A549 treated with AZD2906 at 1 μM for 4 hours (cell line): ENCODE data around the gene PAQR6. TPM values are rescaled to one million over a fixed set of nuclear protein-coding genes. Genes with fewer than 3 reads are reported as not detected.

Experiments
- total RNA-seq: library from RNA; stranded (reverse); fragments of 200-300 nt; extraction: Qiagen RNA extraction; gene quantifications from 5 replicates; pipeline ENCODE4 v1.2.3, GENCODE V29; 2022

PAQR6 gene, protein sequence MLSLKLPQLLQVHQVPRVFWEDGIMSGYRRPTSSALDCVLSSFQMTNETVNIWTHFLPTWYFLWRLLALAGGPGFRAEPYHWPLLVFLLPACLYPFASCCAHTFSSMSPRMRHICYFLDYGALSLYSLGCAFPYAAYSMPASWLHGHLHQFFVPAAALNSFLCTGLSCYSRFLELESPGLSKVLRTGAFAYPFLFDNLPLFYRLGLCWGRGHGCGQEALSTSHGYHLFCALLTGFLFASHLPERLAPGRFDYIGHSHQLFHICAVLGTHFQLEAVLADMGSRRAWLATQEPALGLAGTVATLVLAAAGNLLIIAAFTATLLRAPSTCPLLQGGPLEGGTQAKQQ
- total RNA-seq: 1.9 to 4.6 TPM (median 4.2 TPM) in 5 replicates

DNA sequence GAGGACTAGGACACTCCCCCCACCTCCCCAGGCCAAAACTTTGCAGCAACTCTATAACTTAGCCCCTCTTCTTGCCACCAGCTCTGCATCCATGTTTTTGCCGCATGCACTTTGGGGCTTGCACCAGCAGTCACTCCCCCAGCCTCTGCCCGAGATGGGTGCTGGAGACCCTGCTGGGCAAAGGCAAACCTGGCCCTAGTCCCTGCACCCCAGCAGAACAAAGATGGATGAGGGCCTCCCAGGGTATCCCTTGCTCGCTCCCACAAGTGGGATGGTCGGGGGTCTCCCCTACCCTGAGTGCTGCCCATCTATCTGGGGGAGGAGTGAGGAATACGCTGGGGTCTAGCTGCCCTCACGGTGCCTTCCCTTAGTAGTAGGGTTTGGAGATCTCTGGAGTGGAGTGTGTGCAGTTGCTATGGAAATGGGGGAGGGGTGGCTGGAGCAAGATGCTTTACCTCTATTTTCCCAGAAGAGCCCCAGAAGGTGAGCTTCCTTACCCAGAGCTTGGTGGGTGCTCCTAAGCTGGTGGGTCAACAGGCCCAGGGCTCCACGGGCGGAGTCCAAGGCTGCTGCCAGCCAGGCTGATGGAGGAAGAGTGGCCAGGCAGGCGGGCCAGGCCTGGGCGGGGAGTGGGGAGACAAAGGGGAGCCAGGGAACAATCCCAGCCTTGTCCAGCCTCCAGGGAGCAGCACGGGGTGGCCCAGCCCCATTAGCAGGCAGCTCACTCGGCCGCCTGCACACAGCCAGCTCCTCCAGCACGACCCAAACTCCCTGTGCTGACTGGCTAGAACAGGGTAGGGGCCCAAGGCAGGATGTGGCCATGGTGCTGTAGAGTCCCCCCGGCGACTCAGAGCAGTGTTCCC, at the start of gene PAQR6:
Gene PAQR6, minus strand, starts transcription at position 597 of the 863 bp plus-strand sequence. CDS start 1,325 bp downstream, outside the sequence.

DNA sequence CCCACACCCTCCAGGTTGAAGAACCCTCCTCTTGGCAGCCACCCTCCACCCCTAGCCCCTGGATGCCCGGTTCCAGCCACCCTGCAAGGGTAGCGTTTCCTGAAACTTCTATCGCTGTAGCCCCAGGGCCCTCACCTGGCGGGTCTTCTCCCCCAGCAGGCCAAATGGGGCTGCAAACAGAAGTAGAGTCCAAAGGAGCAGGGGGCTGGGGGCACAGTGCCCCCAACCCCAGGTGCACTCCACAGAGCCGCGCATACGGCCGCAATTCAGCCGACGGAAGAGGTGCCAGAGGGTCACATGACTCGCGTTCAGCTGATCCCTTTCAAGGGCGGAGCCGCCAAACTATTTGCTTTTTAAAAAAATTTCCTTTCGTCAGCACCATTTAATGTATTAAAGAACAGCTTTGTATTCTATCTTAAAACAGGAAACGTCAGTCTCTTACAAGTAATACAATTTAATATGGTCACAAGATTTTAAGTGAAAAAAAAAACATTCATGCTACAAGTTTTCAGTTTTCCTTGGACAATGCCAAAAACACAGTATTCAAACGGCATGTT, 47.6 kb upstream of the PAQR6 start, which contains the start of gene GLMP:
Gene GLMP, minus strand, starts transcription at position 289 of the 557 bp plus-strand sequence. Its CDS starts 34 bp downstream, at position 255.

DNA sequence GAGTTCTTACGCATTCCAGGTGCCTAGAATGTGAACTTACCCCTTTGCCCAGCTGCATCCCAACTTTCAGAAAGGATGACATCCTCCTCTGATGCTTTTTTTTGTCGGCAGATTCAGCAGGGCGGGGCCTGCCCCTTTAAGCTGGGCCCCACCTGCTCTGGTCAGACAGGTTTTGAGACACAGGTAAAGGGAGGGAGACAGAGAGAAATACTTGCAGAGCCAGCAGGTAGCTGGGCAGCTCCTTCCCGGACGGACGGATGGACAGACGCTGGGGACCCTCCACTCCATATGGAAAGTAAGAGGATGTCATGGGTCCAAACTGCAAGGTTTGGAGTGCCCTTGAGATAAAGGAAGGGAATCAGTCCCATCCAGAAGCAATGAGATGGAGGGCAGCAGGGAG, 36.3 kb upstream of the PAQR6 start, which contains the start of gene TMEM79:
Gene TMEM79, plus strand, starts transcription at position 214 of the 400 bp plus-strand sequence. CDS start 902 bp downstream, outside the sequence.

DNA sequence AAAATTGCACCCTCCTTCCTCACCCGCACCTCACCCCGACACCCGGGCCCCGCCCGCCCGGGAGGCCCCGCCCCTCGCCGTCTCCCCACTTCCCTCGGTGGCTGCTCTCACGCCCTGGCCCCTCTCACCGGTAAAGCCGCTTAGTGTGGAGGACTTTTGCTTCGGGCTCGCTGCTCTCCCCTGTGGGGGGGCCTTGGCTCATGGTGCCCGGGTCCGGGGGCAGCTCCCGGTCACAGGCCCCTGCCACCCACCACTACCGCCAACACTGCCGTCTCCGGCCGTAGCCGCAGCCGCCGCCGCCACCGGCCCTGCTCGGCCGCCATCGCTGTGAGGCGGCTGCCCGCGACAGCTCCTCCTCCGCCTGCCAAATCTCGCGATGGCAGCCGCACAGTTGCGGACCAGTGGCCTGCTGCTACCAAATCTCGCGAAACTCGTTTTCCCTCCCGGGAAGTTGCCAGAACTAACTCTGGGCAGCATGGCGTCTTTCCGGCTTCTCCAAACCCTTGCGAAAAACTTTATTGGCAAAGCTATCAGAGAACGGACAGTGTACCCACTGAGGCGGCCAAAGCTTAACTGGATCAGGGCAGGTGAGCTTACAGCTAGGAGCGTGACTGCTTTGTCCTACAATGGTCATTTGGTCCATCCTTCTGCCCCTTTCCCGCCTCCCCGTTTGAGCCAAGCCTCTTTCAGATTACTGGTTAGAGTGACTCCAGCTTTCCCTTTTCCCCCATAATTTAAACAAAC, 34.8 kb upstream of the PAQR6 start, which contains the start of gene SMG5:
Gene SMG5, minus strand, starts transcription at position 347 of the 744 bp plus-strand sequence. Its CDS starts 145 bp downstream, at position 202.

DNA sequence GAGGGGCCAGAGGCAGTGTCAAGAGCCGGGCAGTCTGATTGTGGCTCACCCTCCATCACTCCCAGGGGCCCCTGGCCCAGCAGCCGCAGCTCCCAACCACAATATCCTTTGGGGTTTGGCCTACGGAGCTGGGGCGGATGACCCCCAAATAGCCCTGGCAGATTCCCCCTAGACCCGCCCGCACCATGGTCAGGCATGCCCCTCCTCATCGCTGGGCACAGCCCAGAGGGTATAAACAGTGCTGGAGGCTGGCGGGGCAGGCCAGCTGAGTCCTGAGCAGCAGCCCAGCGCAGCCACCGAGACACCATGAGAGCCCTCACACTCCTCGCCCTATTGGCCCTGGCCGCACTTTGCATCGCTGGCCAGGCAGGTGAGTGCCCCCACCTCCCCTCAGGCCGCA, 5.9 kb downstream of the PAQR6 start, which contains the start of gene BGLAP:
Gene BGLAP, plus strand, starts transcription at position 259 of the 400 bp plus-strand sequence. Its CDS starts 48 bp downstream, at position 307.

DNA sequence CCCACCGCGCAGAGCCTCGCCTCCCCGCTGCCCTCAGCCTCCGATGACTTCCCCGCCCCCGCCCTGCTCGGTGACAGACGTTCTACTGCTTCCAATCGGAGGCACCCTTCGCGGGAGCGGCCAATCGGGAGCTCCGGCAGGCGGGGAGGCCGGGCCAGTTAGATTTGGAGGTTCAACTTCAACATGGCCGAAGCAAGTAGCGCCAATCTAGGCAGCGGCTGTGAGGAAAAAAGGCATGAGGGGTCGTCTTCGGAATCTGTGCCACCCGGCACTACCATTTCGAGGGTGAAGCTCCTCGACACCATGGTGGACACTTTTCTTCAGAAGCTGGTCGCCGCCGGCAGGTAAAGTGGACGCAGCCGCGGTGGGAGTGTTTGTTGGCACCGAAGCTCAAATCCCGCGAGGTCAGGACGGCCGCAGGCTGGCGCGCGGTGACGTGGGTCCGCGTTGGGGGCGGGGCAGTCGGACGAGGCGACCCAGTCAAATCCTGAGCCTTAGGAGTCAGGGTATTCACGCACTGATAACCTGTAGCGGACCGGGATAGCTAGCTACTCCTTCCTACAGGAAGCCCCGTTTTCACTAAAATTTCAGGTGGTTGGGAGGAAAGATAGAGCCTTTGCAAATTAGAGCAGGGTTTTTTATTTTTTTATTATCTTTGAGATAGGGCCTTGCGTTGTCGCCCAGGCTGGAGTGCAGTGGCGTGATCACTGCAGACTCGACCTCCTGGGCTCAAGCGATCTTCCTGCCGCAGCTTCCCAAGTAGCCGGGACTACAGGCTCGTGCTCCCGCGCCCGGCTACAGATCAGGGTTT, 34.8 kb downstream of the PAQR6 start, which contains the start of gene PMF1:
Gene PMF1, plus strand, starts transcription at position 175 of the 811 bp plus-strand sequence. Its CDS starts 9 bp downstream, at position 184.

DNA sequence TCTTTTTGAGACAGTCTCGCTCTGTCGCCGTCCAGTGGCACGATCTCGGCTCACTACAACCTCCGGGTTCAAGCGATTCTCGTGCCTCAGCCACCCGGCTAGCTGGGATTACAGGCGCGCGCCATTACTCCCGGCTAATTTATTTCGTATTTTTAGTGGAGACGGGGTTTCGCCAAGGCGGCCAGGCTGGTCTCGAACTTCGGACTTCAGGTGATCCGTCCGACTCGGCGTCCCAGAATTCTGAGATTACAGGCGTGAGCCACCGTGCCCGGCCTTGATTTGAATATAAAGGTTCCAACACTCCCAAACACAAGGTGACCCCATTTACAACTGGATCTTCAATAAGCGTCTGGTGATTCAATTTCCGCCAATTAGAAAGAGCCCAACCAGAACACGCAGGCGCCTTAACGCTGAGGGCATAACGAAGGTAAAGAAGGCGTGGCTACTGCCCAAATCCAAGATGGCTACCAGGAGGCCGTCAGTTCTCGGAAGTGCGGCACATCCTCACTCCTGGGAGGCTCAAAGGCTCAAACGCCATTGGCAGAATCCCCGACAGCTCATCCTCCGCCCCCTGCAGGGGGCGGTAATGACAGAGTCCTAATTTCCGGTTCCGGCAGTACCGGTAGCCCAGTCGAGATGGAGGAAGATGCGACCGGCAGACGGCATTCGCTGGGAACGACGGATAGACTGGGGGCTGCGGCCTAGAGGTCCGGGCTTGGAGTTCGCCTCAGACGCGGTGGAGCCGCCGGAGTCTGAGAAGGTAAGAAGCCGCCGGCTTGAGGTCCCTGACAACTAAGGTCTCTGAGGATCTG, 54.2 kb downstream of the PAQR6 start, which contains the start of gene SLC25A44:
Gene SLC25A44, plus strand, starts transcription at position 617 of the 812 bp plus-strand sequence. CDS start 5,744 bp downstream, outside the sequence.

Other genes starting within 250 kb of the PAQR6 start
- gene SSR2, start 227.1 kb downstream of the PAQR6 start, total RNA-seq: 259 to 269 TPM (median 260 TPM) in 5 replicates
- gene UBQLN4, start 194.3 kb downstream of the PAQR6 start, total RNA-seq: 33.7 to 42.4 TPM (median 36.4 TPM) in 5 replicates
- gene LAMTOR2, start 193.3 kb downstream of the PAQR6 start, total RNA-seq: 149 to 159 TPM (median 157 TPM) in 5 replicates
- 0.21 TPM in 1 of 5 replicates, not detected in the others for gene RAB25, start 186.9 kb downstream of the PAQR6 start, total RNA-seq
- 1.2 to 2.6 TPM (median 2.1 TPM) in 5 replicates for gene MEX3A, start 165.6 kb downstream of the PAQR6 start, total RNA-seq
- gene LMNA, start 133.3 kb downstream of the PAQR6 start, total RNA-seq: 703 to 786 TPM (median 771 TPM) in 5 replicates
- 0.34 to 0.69 TPM (median 0.40 TPM) in 5 replicates for gene SEMA4A, start 94.5 kb downstream of the PAQR6 start, total RNA-seq
- 24.4 to 29.9 TPM (median 27.4 TPM) in 5 replicates for gene SLC25A44, start 54.0 kb downstream of the PAQR6 start, total RNA-seq
- gene PMF1, start 35.0 kb downstream of the PAQR6 start, total RNA-seq: 57.2 to 60.2 TPM (median 59.0 TPM) in 5 replicates
- 0.15 to 0.37 TPM (median 0.32 TPM) in 5 replicates for gene BGLAP, start 5.9 kb downstream of the PAQR6 start, total RNA-seq
- 38.1 to 44.8 TPM (median 41.8 TPM) in 5 replicates for gene SMG5, start 34.8 kb upstream of the PAQR6 start, total RNA-seq
- gene TMEM79, start 36.3 kb upstream of the PAQR6 start, total RNA-seq: 5.8 to 8.9 TPM (median 7.9 TPM) in 5 replicates
- gene GLMP, start 47.6 kb upstream of the PAQR6 start, total RNA-seq: 33.4 to 48.1 TPM (median 43.3 TPM) in 5 replicates
- not detected in 5 replicates for gene VHLL, start 51.3 kb upstream of the PAQR6 start, total RNA-seq
- gene CCT3, start 90.2 kb upstream of the PAQR6 start, total RNA-seq: 364 to 420 TPM (median 388 TPM) in 5 replicates
- 2.0 to 2.7 TPM (median 2.0 TPM) in 5 replicates for gene TSACC, start 90.5 kb upstream of the PAQR6 start, total RNA-seq
- gene RHBG, start 121.2 kb upstream of the PAQR6 start, total RNA-seq: not detected in 5 replicates